ENCODE results near the gene ARHGEF11. TPM values are rescaled to one million over a fixed set of nuclear protein-coding genes. Genes with fewer than 3 reads are reported as not detected.
A peak's percentile ranks its signal among the peaks of the same experiment; 100 is the strongest.

Gene ARHGEF11
- total and polyA plus RNA-seq, 2 experiments from 2014 or later, result 25.0 to 26.9 TPM

- no peak overlapping the region for H2AFZ ChIP-seq
- no peaks in the 10 kb centered on the region for H3K9me2 ChIP-seq (replicated peaks; ENCODE audit: insufficient read depth)
- H3K36me3 ChIP-seq (replicated peaks; ENCODE audit: insufficient read depth, low read depth), result no peaks in the 10 kb centered on the region
- H3K79me2 ChIP-seq, result no peaks in the 10 kb centered on the region
- H3K4me2 ChIP-seq, result no peak overlapping the region
- peaks cover 5% of the 10 kb centered on the region for H3K4me1 ChIP-seq (ENCODE audit: insufficient read depth)
- WGBS (ENCODE audit: low lambda C conversion rate, missing lambda C conversion rate), result 71% methylated on average over 16 of the region's 16 CpGs
- no peak overlapping the region for H3K4me3 ChIP-seq
- H3K27ac ChIP-seq, result peak overlapping the region; percentile 60
- no peaks in the 10 kb centered on the region for H4K20me1 ChIP-seq (ENCODE audit: insufficient read depth, poor library complexity, severe bottlenecking)
- DNase-seq (ENCODE audit: low spot score), result peak; percentile 71
- H3K27me3 ChIP-seq, result peaks cover 20% of the 10 kb centered on the region
- TF ChIP-seq EZH2 (IDR thresholded peaks at IDR 0.05; ENCODE audit: borderline replicate concordance) (no peak), EZH2phosphoT487 (IDR thresholded peaks at IDR 0.05; ENCODE audit: low read depth, severe bottlenecking, unreplicated experiment) (no peak), CTCF (IDR thresholded peaks at IDR 0.05; ENCODE audit: poor library complexity) (no peak)
- H3K9me3 ChIP-seq (ENCODE audit: low read depth), result no peaks in the 10 kb centered on the region
Observed at GRCh38 chr1:156896490-156897033, 149.0 kb downstream of the ARHGEF11 start.

DNA sequence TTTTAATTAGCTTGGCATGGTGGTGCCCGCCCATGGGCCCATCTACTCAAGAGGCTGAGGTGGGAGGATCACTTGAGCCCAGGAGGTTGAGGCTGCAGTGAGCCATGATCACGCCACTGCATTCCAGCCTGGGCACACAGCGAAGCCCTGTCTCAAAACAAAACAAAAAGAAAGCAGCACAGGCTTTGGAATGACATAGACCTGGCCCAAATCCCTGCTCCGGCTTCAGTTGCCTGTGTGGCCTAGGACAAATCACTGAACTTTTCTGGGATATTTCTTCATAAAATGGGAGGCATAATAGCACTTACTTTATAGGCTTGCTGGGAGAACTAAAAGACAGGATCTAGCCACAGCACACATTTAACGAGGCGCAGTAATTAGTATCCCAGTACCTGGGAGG, 149.6 kb downstream of the ARHGEF11 start:
- no peaks in the 10 kb centered on the region for H4K20me1 ChIP-seq (ENCODE audit: insufficient read depth, poor library complexity, severe bottlenecking)
- TF ChIP-seq EZH2 (IDR thresholded peaks at IDR 0.05; ENCODE audit: borderline replicate concordance), result no peak
- TF ChIP-seq CTCF (IDR thresholded peaks at IDR 0.05; ENCODE audit: poor library complexity), result no peak
- no peak for TF ChIP-seq EZH2phosphoT487 (IDR thresholded peaks at IDR 0.05; ENCODE audit: low read depth, severe bottlenecking, unreplicated experiment)
- H3K27ac ChIP-seq, result peak overlapping the region; percentile 69
- no peak overlapping the region for H2AFZ ChIP-seq
- no peaks in the 10 kb centered on the region for H3K79me2 ChIP-seq
- H3K27me3 ChIP-seq, result peaks cover 27% of the 10 kb centered on the region
- no peak overlapping the region for H3K4me3 ChIP-seq
- H3K36me3 ChIP-seq (replicated peaks; ENCODE audit: insufficient read depth, low read depth), result no peaks in the 10 kb centered on the region
- peaks cover 5% of the 10 kb centered on the region for H3K4me1 ChIP-seq (ENCODE audit: insufficient read depth)
- no peaks in the 10 kb centered on the region for H3K9me2 ChIP-seq (replicated peaks; ENCODE audit: insufficient read depth)
- DNase-seq (ENCODE audit: low spot score), result no peak
- WGBS (ENCODE audit: low lambda C conversion rate, missing lambda C conversion rate), result 88% methylated on average over 6 of the region's 6 CpGs
- H3K9me3 ChIP-seq (ENCODE audit: low read depth), result no peaks in the 10 kb centered on the region
- H3K4me2 ChIP-seq, result no peak overlapping the region

- H3K4me3 ChIP-seq, result no peak overlapping the region
- H3K27ac ChIP-seq, result peak overlapping the region; percentile 69
- H3K4me2 ChIP-seq, result peak overlapping the region; percentile 84
- H3K36me3 ChIP-seq (replicated peaks; ENCODE audit: insufficient read depth, low read depth), result no peaks in the 10 kb centered on the region
- DNase-seq (ENCODE audit: low spot score), result no peak
- no peaks in the 10 kb centered on the region for H3K9me3 ChIP-seq (ENCODE audit: low read depth)
- H3K27me3 ChIP-seq, result peaks cover 27% of the 10 kb centered on the region
- no peaks in the 10 kb centered on the region for H4K20me1 ChIP-seq (ENCODE audit: insufficient read depth, poor library complexity, severe bottlenecking)
- no peak for TF ChIP-seq CTCF (IDR thresholded peaks at IDR 0.05; ENCODE audit: poor library complexity)
- no peak for TF ChIP-seq EZH2 (IDR thresholded peaks at IDR 0.05; ENCODE audit: borderline replicate concordance)
- no peak for TF ChIP-seq EZH2phosphoT487 (IDR thresholded peaks at IDR 0.05; ENCODE audit: low read depth, severe bottlenecking, unreplicated experiment)
- H3K4me1 ChIP-seq (ENCODE audit: insufficient read depth), result peaks cover 5% of the 10 kb centered on the region
- H2AFZ ChIP-seq, result no peak overlapping the region
- 78% methylated on average over 4 of the region's 4 CpGs for WGBS (ENCODE audit: low lambda C conversion rate, missing lambda C conversion rate)
- H3K9me2 ChIP-seq (replicated peaks; ENCODE audit: insufficient read depth), result no peaks in the 10 kb centered on the region
- H3K79me2 ChIP-seq, result no peaks in the 10 kb centered on the region
Observed at GRCh38 chr1:156895455-156895812, 150.1 kb downstream of the ARHGEF11 start.

Data from hepatocyte (in vitro differentiated cells).